Activated gamma-delta T cell (primary cell): ENCODE data around the gene PRAMEF5.
"Not testable (repeated sequence)": the region's sequence is repeated elsewhere in the genome, so short reads cannot be mapped to it uniquely, and the experiment has no call there.

ENCODE experiments used
- DNase-seq: peaks from one replicate; lab custom pipeline; 2025; lab: John Stamatoyannopoulos, UW

PRAMEF5 gene

GRCh38 chr1:13277016-13277415 lies 23.0 kb downstream of the PRAMEF5 start:
- DNase-seq = not testable (repeated sequence)

GRCh38 chr1:13279617-13280016 lies 25.6 kb downstream of the PRAMEF5 start:
- DNase-seq = not testable (repeated sequence)

GRCh38 chr1:13285037-13285436 lies 31.0 kb downstream of the PRAMEF5 start, which contains the start of gene PRAMEF8:
TSS of gene PRAMEF8 (minus strand) at chr1:13285137. CDS start at chr1:13284091, 1,046 bp downstream.
- not testable (repeated sequence) for DNase-seq

- not testable (repeated sequence) for DNase-seq
Observed at GRCh38 chr1:13289030-13289429, 35.0 kb downstream of the PRAMEF5 start.

- DNase-seq = not testable (repeated sequence)
Observed at GRCh38 chr1:13297216-13297931, 43.4 kb downstream of the PRAMEF5 start.

- not testable (repeated sequence) for DNase-seq
Observed at GRCh38 chr1:13298699-13299098, 44.7 kb downstream of the PRAMEF5 start.

GRCh38 chr1:13302197-13302596 lies 48.2 kb downstream of the PRAMEF5 start:
- DNase-seq = not testable (repeated sequence)

- DNase-seq = not testable (repeated sequence)
Observed at GRCh38 chr1:13303239-13303638, 49.2 kb downstream of the PRAMEF5 start, which contains the start of gene PRAMEF33. TSS of gene PRAMEF33 (plus strand) at chr1:13303539. CDS start at chr1:13305955, 2,416 bp downstream.
